Measurements from ENCODE around the gene FAM25C.
"Not testable (repeated sequence)": the region's sequence is repeated elsewhere in the genome, so short reads cannot be mapped to it uniquely, and the experiment has no call there.

DNA sequence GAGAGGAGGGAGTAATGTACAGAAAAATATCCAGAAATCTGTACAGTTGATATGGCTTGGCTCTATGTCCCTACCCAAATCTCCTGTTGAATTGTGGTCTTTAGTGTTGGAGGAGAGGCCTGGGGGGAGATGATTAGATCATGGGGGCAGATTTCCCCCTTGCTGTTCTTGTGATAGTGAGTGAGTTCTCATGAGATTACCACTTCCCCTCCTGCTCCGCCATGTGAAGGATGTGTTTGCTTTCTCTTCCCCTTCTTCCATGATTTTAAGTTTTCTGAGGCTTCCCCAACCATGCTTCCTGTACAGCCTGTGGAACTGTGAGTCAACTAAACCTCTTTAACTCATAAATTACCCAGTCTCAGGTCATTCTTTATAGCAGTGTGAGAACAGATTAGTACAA lies 52.2 kb downstream of the FAM25C start:
- TF ChIP-seq, protein P1, sequence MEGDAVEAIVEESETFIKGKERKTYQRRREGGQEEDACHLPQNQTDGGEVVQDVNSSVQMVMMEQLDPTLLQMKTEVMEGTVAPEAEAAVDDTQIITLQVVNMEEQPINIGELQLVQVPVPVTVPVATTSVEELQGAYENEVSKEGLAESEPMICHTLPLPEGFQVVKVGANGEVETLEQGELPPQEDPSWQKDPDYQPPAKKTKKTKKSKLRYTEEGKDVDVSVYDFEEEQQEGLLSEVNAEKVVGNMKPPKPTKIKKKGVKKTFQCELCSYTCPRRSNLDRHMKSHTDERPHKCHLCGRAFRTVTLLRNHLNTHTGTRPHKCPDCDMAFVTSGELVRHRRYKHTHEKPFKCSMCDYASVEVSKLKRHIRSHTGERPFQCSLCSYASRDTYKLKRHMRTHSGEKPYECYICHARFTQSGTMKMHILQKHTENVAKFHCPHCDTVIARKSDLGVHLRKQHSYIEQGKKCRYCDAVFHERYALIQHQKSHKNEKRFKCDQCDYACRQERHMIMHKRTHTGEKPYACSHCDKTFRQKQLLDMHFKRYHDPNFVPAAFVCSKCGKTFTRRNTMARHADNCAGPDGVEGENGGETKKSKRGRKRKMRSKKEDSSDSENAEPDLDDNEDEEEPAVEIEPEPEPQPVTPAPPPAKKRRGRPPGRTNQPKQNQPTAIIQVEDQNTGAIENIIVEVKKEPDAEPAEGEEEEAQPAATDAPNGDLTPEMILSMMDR (IDR thresholded peaks at IDR 0.05 in 2 of 3, conservative IDR thresholded peaks at IDR 0.05 in 1 of 3; ENCODE audit: borderline replicate concordance in 1 of 3, insufficient read depth in 1 of 3, low read depth in 2 of 3, low read length in 2 of 3), result not testable (repeated sequence)
- not testable (repeated sequence) for TF ChIP-seq POLR2AphosphoS5 (IDR thresholded peaks at IDR 0.05; ENCODE audit: low read depth, low read length); RAD21 (IDR thresholded peaks at IDR 0.05; ENCODE audit: low read depth); EGR1 (IDR thresholded peaks at IDR 0.05; ENCODE audit: low read depth); EZH2 (IDR thresholded peaks at IDR 0.05); SP1 (IDR thresholded peaks at IDR 0.05; ENCODE audit: low read depth); SIN3A (IDR thresholded peaks at IDR 0.05; ENCODE audit: low read depth); POLR2A (IDR thresholded peaks at IDR 0.05; ENCODE audit: borderline replicate concordance, extremely low read depth, insufficient read depth, insufficient read length); CEBPB (IDR thresholded peaks at IDR 0.05; ENCODE audit: low read depth); ZNF274 (IDR thresholded peaks at IDR 0.05; ENCODE audit: low read depth, low read length); SRF (IDR thresholded peaks at IDR 0.05; ENCODE audit: low read depth); FOSL1 (IDR thresholded peaks at IDR 0.05; ENCODE audit: low read depth)
- TF ChIP-seq, protein P2, sequence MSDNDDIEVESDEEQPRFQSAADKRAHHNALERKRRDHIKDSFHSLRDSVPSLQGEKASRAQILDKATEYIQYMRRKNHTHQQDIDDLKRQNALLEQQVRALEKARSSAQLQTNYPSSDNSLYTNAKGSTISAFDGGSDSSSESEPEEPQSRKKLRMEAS (IDR thresholded peaks at IDR 0.05), result not testable (repeated sequence)

All from HCT116 (cell line).